GM23338 (cell line): ENCODE data around the gene ECE1. TPM values are rescaled to one million over a fixed set of nuclear protein-coding genes. Genes with fewer than 3 reads are reported as not detected.

Experiments used
- ATAC-seq: fragments of 200-7000 bp; cut with Tn5 transposase; 3 replicates; pipeline ENCODE4 v1.9.1; 2020
- DNase-seq: peaks from one replicate; pipeline ENCODE4 v3.0.0-alpha.2; 2015; ENCODE audit warnings: low spot score
- H2AFZ ChIP-seq: fragments of 200-600 bp; sonication (generic); 2 replicates; pipeline ENCODE4 v1.8.0; 2016; ENCODE audit warnings: antibody characterized with exemption, mild to moderate bottlenecking, moderate library complexity
- H3F3A ChIP-seq: fragments of 200-600 bp; sonication (generic); replicated peaks from 2 replicates; pipeline ENCODE4 v1.8.0; 2017; ENCODE audit warnings: antibody characterized with exemption, mixed run types, low read depth
- H3K27ac ChIP-seq: fragments of 200-600 bp; sonication (generic); 2 replicates; pipeline ENCODE4 v1.6.1; 2016; ENCODE audit warnings: low read depth
- H3K27me3 ChIP-seq: fragments of 200-600 bp; sonication (generic); 2 replicates; pipeline ENCODE4 v1.8.0; 2016; ENCODE audit warnings: mild to moderate bottlenecking, mixed run types, moderate library complexity; ENCODE audit not compliant: insufficient read depth
- H3K36me3 ChIP-seq: fragments of 200-600 bp; sonication (generic); 2 replicates; pipeline ENCODE4 v1.8.0; 2016; ENCODE audit warnings: mild to moderate bottlenecking; ENCODE audit not compliant: insufficient read depth
- H3K4me1 ChIP-seq: fragments of 200-600 bp; sonication (generic); 2 replicates; pipeline ENCODE4 v1.8.0; 2016; ENCODE audit warnings: mild to moderate bottlenecking, moderate library complexity; ENCODE audit not compliant: insufficient read depth
- H3K4me2 ChIP-seq: fragments of 200-600 bp; sonication (generic); 2 replicates; pipeline ENCODE4 v1.7.1; 2017; ENCODE audit warnings: mixed run types
- H3K4me3 ChIP-seq: fragments of 200-600 bp; sonication (generic); 2 replicates; pipeline ENCODE4 v1.6.1; 2016; ENCODE audit warnings: mixed run types
- H3K79me2 ChIP-seq: fragments of 200-600 bp; sonication (generic); replicated peaks from 2 replicates; pipeline ENCODE4 v1.8.0; 2017; ENCODE audit warnings: mild to moderate bottlenecking; ENCODE audit not compliant: insufficient read depth
- H3K9me2 ChIP-seq: fragments of 200-600 bp; sonication (generic); 2 replicates; pipeline ENCODE4 v1.8.0; 2017; ENCODE audit not compliant: insufficient read depth
- H4K20me1 ChIP-seq: fragments of 200-600 bp; sonication (generic); replicated peaks from 2 replicates; pipeline ENCODE4 v1.8.0; 2017; ENCODE audit warnings: mild to moderate bottlenecking; ENCODE audit not compliant: insufficient read depth
- H3K27ac Mint-ChIP-seq: 2 replicates; pipeline ENCODE4 v1.8.0; 2020; ENCODE audit warnings: inconsistent platforms, mild to moderate bottlenecking, moderate library complexity, mixed read lengths
- H3K27me3 Mint-ChIP-seq: 3 replicates; pipeline ENCODE4 v1.8.0; 2022; ENCODE audit warnings: low read depth, mild to moderate bottlenecking, moderate library complexity, mixed read lengths, inconsistent platforms; ENCODE audit not compliant: insufficient read depth, poor library complexity
- H3K36me3 Mint-ChIP-seq: 3 replicates; pipeline ENCODE4 v1.8.0; 2021; ENCODE audit warnings: low read depth, mild to moderate bottlenecking, inconsistent platforms, moderate library complexity, mixed read lengths
- H3K4me1 Mint-ChIP-seq: 3 replicates; pipeline ENCODE4 v1.8.0; 2020; ENCODE audit warnings: mild to moderate bottlenecking, inconsistent platforms, mixed read lengths
- H3K4me3 Mint-ChIP-seq: 3 replicates; pipeline ENCODE4 v1.8.0; 2021; ENCODE audit warnings: moderate library complexity, mild to moderate bottlenecking, inconsistent platforms, mixed read lengths
- H3K9me3 Mint-ChIP-seq: 3 replicates; pipeline ENCODE4 v1.8.0; 2020; ENCODE audit warnings: moderate library complexity, mild to moderate bottlenecking, inconsistent platforms, mixed read lengths
- CREB1 ChIP-seq: fragments of 250-450 bp; sonication (Bioruptor Pico); IDR thresholded peaks from 2 replicates; pipeline ENCODE4 v1.5.0; 2020; ENCODE audit warnings: low read depth, mild to moderate bottlenecking, moderate library complexity
- EZH2 ChIP-seq: fragments of 200-600 bp; sonication (generic); IDR thresholded peaks from one replicate; pipeline ENCODE4 v1.8.0; 2017; ENCODE audit warnings: antibody characterized with exemption, mild to moderate bottlenecking, low read depth; ENCODE audit not compliant: unreplicated experiment
- EZH2phosphoT487 ChIP-seq: fragments of 200-600 bp; sonication (generic); IDR thresholded peaks from one replicate; pipeline ENCODE4 v1.8.1; 2018; ENCODE audit warnings: antibody characterized with exemption; ENCODE audit not compliant: unreplicated experiment
- JUNB ChIP-seq: IDR thresholded peaks from one replicate; pipeline ENCODE4 v1.6.1; 2016; ENCODE audit warnings: antibody characterized with exemption; ENCODE audit not compliant: unreplicated experiment
- NANOG ChIP-seq: IDR thresholded peaks from 2 replicates; pipeline ENCODE4 v1.6.1; 2016; ENCODE audit warnings: antibody characterized with exemption, borderline replicate concordance
- POLR2AphosphoS5 ChIP-seq: IDR thresholded peaks from 2 replicates; pipeline ENCODE4 v1.6.1; 2016; ENCODE audit warnings: antibody characterized with exemption, low read depth
- REST ChIP-seq: IDR thresholded peaks from one replicate; pipeline ENCODE4 v1.6.1; 2018; ENCODE audit warnings: antibody characterized with exemption; ENCODE audit not compliant: unreplicated experiment
- STAT1 ChIP-seq: IDR thresholded peaks from one replicate; pipeline ENCODE4 v1.6.1; 2016; ENCODE audit warnings: antibody characterized with exemption; ENCODE audit not compliant: unreplicated experiment
- ZNF114 ChIP-seq: fragments of 250-450 bp; sonication (Bioruptor Pico); IDR thresholded peaks from 2 replicates; pipeline ENCODE4 v1.5.0; 2020; ENCODE audit warnings: mild to moderate bottlenecking, moderate library complexity
- ZNF331 ChIP-seq: fragments of 250-450 bp; sonication (Bioruptor Pico); IDR thresholded peaks from 2 replicates; pipeline ENCODE4 v1.5.0; 2020; ENCODE audit warnings: low read depth, mild to moderate bottlenecking, moderate library complexity
- polyA plus RNA-seq: library from polyadenylated mRNA; unstranded; fragments of >200 nt; fragmentation: Nextera tagmentation; extraction: Ambion mirVana; gene quantifications from 2 replicates; pipeline ENCODE4 v1.2.1, GENCODE V29; 2016
- total RNA-seq: library from RNA; depleted of rRNA; stranded (reverse); fragments of >200 nt; shearing (Covaris generic); gene quantifications from 2 replicates; pipeline ENCODE4 v1.2.3, GENCODE V29; 2014
- TF ChIP-seq, protein P1 (sequence below): IDR thresholded peaks from 2 replicates; pipeline ENCODE4 v1.6.1; 2016; ENCODE audit warnings: antibody characterized with exemption

The ECE1 gene
- total and polyA plus RNA-seq, 2 experiments from 2014 or later: 11.0 to 45.0 TPM

- TF ChIP-seq REST (no peak), ZNF114 (CRISPR knock-in tag) (no peak), NANOG (no peak), STAT1 (no peak), CREB1 (CRISPR knock-in tag) (no peak), EZH2 (no peak)
Observed at GRCh38 chr1:21292503-21292983, 2.3 kb upstream of the ECE1 start (continued).

GRCh38 chr1:21291964-21292363 is 1.7 kb upstream of the ECE1 start:
- Mint-ChIP-seq H3K4me1 (peaks cover 35% of the 10 kb centered on the region), H3K27me3 (peaks cover 9% of the 10 kb centered on the region), H3K9me3 (no peaks in the 10 kb centered on the region), H3K4me3 (no peak overlapping the region), H3K36me3 (no peaks in the 10 kb centered on the region), H3K27ac (no peak overlapping the region)
- H3K4me3 ChIP-seq: no peak overlapping the region
- H3K4me1 ChIP-seq: peaks cover 36% of the 10 kb centered on the region
- H3K79me2 ChIP-seq: no peaks in the 10 kb centered on the region
- no peaks in the 10 kb centered on the region for H3K9me2 ChIP-seq
- no peak overlapping the region for H3K27ac ChIP-seq
- 0 out of 2 replicates have a peak overlapping the region, but pooled peaks have one; percentile 43 for H3K4me2 ChIP-seq
- H4K20me1 ChIP-seq: no peaks in the 10 kb centered on the region; the same call in 1 of the 2 replicates
- no peaks in the 10 kb centered on the region for H3F3A ChIP-seq
- no peak overlapping the region for H2AFZ ChIP-seq
- H3K27me3 ChIP-seq: no peaks in the 10 kb centered on the region
- no peak for ATAC-seq
- DNase-seq: no peak
- H3K36me3 ChIP-seq: no peaks in the 10 kb centered on the region
- TF ChIP-seq EZH2 (no peak), ZNF331 (CRISPR knock-in tag) (no peak), POLR2AphosphoS5 (no peak), STAT1 (no peak), ZNF114 (CRISPR knock-in tag) (no peak), EZH2phosphoT487 (no peak), JUNB (no peak), CREB1 (CRISPR knock-in tag) (no peak), REST (no peak), NANOG (no peak)
- TF ChIP-seq, protein P1, sequence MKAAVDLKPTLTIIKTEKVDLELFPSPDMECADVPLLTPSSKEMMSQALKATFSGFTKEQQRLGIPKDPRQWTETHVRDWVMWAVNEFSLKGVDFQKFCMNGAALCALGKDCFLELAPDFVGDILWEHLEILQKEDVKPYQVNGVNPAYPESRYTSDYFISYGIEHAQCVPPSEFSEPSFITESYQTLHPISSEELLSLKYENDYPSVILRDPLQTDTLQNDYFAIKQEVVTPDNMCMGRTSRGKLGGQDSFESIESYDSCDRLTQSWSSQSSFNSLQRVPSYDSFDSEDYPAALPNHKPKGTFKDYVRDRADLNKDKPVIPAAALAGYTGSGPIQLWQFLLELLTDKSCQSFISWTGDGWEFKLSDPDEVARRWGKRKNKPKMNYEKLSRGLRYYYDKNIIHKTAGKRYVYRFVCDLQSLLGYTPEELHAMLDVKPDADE: no peak
